Measurements from ENCODE around the gene CLK2. TPM values are rescaled to one million over a fixed set of nuclear protein-coding genes. Genes with fewer than 3 reads are reported as not detected.

Gene CLK2
- 57.8 TPM for total RNA-seq

- intact Hi-C loops (cut with DNase I): loop anchor here (5.0 kb wide), 1 partner anchor 49 kb away; the partner anchor contains the start of gene RUSC1
- ATAC-seq (peak; percentile 95), DNase-seq (ENCODE audit: low spot score) (peak; percentile 98)
Observed at GRCh38 chr1:155273343-155274245, at the start of gene CLK2. Gene CLK2 (minus strand): TSS chr1:155273504. CDS start chr1:155270977, 2,527 bp downstream.

- peak; percentile 71 for DNase-seq (ENCODE audit: low spot score)
- intact Hi-C loops (cut with DNase I): loop anchor here (5.0 kb wide), 1 partner anchor 50 kb away; the partner anchor contains the start of gene CLK2
- no peak for ATAC-seq
Observed at GRCh38 chr1:155322571-155322952, 49.3 kb upstream of the CLK2 start.

GRCh38 chr1:155321639-155322503, 48.6 kb upstream of the CLK2 start:
- intact Hi-C loops (cut with DNase I): loop anchor here (5.0 kb wide), 1 partner anchor 50 kb away; the partner anchor contains the start of gene CLK2
- peak; percentile 60 for DNase-seq (ENCODE audit: low spot score)
- no peak for ATAC-seq

GRCh38 chr1:155320661-155321617, 47.6 kb upstream of the CLK2 start, which contains the start of gene RUSC1:
Gene RUSC1 (plus strand): TSS chr1:155320894. CDS start chr1:155321774, 880 bp downstream.
- intact Hi-C loops (cut with DNase I): loop anchor here (5.0 kb wide), 1 partner anchor 49 kb away; the partner anchor contains the start of gene CLK2
- ATAC-seq: peak; percentile 68
- peak; percentile 92 for DNase-seq (ENCODE audit: low spot score)

- intact Hi-C loops (cut with DNase I): loop anchor here (5.0 kb wide), 1 partner anchor 48 kb away; the partner anchor contains the start of gene CLK2
- no peak for ATAC-seq
- no peak for DNase-seq (ENCODE audit: low spot score)
Observed at GRCh38 chr1:155320252-155320651, 46.9 kb upstream of the CLK2 start.

- ATAC-seq (no peak), DNase-seq (ENCODE audit: low spot score) (no peak)
- intact Hi-C loops (cut with DNase I): no loop called here
Observed at GRCh38 chr1:155319536-155319935, 46.2 kb upstream of the CLK2 start.

- DNase-seq (ENCODE audit: low spot score) (no peak), ATAC-seq (no peak)
- intact Hi-C loops (cut with DNase I): no loop called here
Observed at GRCh38 chr1:155318082-155318481, 44.8 kb upstream of the CLK2 start.

GRCh38 chr1:155316922-155317321, 43.6 kb upstream of the CLK2 start:
- DNase-seq (ENCODE audit: low spot score) (no peak), ATAC-seq (no peak)
- intact Hi-C loops (cut with DNase I): no loop called here

- intact Hi-C loops (cut with DNase I): no loop called here
- DNase-seq (ENCODE audit: low spot score) (no peak), ATAC-seq (no peak)
Observed at GRCh38 chr1:155313261-155313660, 40.0 kb upstream of the CLK2 start.

GRCh38 chr1:155309423-155310021, 36.2 kb upstream of the CLK2 start:
- peak; percentile 75 for DNase-seq (ENCODE audit: low spot score)
- ATAC-seq: peak; percentile 0
- intact Hi-C loops (cut with DNase I): no loop called here

GRCh38 chr1:155308493-155309422, 35.5 kb upstream of the CLK2 start, which contains the start of gene FDPS:
Gene FDPS (plus strand): TSS chr1:155308866. CDS start chr1:155309790, 924 bp downstream.
- ATAC-seq (peak; percentile 100), DNase-seq (ENCODE audit: low spot score) (peak; percentile 98)
- intact Hi-C loops (cut with DNase I): no loop called here

- intact Hi-C loops (cut with DNase I): no loop called here
- DNase-seq (ENCODE audit: low spot score) (no peak), ATAC-seq (no peak)
Observed at GRCh38 chr1:155307247-155307740, 34.0 kb upstream of the CLK2 start.

GRCh38 chr1:155305881-155306391, 32.6 kb upstream of the CLK2 start:
- intact Hi-C loops (cut with DNase I): no loop called here
- ATAC-seq (no peak), DNase-seq (ENCODE audit: low spot score) (no peak)

- intact Hi-C loops (cut with DNase I): no loop called here
- DNase-seq (ENCODE audit: low spot score) (no peak), ATAC-seq (no peak)
Observed at GRCh38 chr1:155304558-155305063, 31.3 kb upstream of the CLK2 start.

GRCh38 chr1:155301342-155301841, 28.1 kb upstream of the CLK2 start, which contains the start of gene PKLR:
Gene PKLR (minus strand): TSS chr1:155301438. CDS start chr1:155301395, 43 bp downstream.
- intact Hi-C loops (cut with DNase I): no loop called here
- DNase-seq (ENCODE audit: low spot score) (no peak), ATAC-seq (no peak)
